ENCODE data around the gene VPS25. TPM values are rescaled to one million over a fixed set of nuclear protein-coding genes. Genes with fewer than 3 reads are reported as not detected.
"Not testable (repeated sequence)": the region's sequence is repeated elsewhere in the genome, so short reads cannot be mapped to it uniquely, and the experiment has no call there.

VPS25 gene
- total and polyA plus RNA-seq, 2 experiments from 2014 or later: 101 to 136 TPM

- DNase-seq (ENCODE audit: low read depth in 1 of 2, low spot score in 1 of 2): no peak
- Histone ChIP-seq H3K36me3 (no peaks in the 10 kb centered on the region), H3K4me3 (no peak overlapping the region), H3K9me3 (ENCODE audit: low read depth) (no peaks in the 10 kb centered on the region), H3K4me1 (ENCODE audit: low read depth) (no peaks in the 10 kb centered on the region), H3K27me3 (no peaks in the 10 kb centered on the region), H3K27ac (no peak overlapping the region)
- TF ChIP-seq, protein P1, sequence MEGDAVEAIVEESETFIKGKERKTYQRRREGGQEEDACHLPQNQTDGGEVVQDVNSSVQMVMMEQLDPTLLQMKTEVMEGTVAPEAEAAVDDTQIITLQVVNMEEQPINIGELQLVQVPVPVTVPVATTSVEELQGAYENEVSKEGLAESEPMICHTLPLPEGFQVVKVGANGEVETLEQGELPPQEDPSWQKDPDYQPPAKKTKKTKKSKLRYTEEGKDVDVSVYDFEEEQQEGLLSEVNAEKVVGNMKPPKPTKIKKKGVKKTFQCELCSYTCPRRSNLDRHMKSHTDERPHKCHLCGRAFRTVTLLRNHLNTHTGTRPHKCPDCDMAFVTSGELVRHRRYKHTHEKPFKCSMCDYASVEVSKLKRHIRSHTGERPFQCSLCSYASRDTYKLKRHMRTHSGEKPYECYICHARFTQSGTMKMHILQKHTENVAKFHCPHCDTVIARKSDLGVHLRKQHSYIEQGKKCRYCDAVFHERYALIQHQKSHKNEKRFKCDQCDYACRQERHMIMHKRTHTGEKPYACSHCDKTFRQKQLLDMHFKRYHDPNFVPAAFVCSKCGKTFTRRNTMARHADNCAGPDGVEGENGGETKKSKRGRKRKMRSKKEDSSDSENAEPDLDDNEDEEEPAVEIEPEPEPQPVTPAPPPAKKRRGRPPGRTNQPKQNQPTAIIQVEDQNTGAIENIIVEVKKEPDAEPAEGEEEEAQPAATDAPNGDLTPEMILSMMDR (IDR thresholded peaks at IDR 0.05; ENCODE audit: low read depth, low read length): no peak
Measured at GRCh38 chr17:42761638-42762037, 11.6 kb upstream of the VPS25 start.

- H3K27me3 ChIP-seq: no peaks in the 10 kb centered on the region
- H3K4me3 ChIP-seq: no peak overlapping the region
- no peaks in the 10 kb centered on the region for H3K36me3 ChIP-seq
- TF ChIP-seq, protein P1 (IDR thresholded peaks at IDR 0.05; ENCODE audit: low read depth, low read length): no peak
- no peak overlapping the region for H3K27ac ChIP-seq
- DNase-seq (ENCODE audit: low read depth in 1 of 2, low spot score in 1 of 2): no peak
- no peaks in the 10 kb centered on the region for H3K9me3 ChIP-seq (ENCODE audit: low read depth)
- H3K4me1 ChIP-seq (ENCODE audit: low read depth): no peaks in the 10 kb centered on the region
Measured at GRCh38 chr17:42766124-42766523, 7.1 kb upstream of the VPS25 start.

DNA sequence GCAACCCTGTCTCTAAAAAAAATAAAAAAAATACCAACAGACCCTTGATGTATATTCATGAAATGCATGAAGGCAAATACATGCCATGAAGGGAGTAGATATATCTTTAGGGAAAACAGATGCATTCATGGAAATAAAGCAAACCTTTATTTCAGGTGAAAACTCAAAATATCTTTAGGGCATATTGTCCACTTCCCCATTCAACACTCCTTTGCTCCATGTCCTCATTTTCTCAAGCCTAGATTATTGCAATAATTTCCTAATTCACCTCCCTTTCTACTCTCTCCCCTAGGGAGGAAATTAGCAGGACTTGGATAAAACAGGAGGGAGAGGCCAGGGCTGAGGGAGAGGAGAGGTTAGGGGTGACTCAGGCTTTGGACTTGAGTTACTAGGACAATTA, 5.7 kb upstream of the VPS25 start:
- H3K27me3 ChIP-seq: no peaks in the 10 kb centered on the region
- H3K27ac ChIP-seq: no peak overlapping the region
- TF ChIP-seq, protein P1 (IDR thresholded peaks at IDR 0.05; ENCODE audit: low read depth, low read length): no peak
- no peak overlapping the region for H3K4me3 ChIP-seq
- no peak for DNase-seq (ENCODE audit: low read depth in 1 of 2, low spot score in 1 of 2)
- no peaks in the 10 kb centered on the region for H3K9me3 ChIP-seq (ENCODE audit: low read depth)
- H3K4me1 ChIP-seq (ENCODE audit: low read depth): no peaks in the 10 kb centered on the region
- no peaks in the 10 kb centered on the region for H3K36me3 ChIP-seq

DNA sequence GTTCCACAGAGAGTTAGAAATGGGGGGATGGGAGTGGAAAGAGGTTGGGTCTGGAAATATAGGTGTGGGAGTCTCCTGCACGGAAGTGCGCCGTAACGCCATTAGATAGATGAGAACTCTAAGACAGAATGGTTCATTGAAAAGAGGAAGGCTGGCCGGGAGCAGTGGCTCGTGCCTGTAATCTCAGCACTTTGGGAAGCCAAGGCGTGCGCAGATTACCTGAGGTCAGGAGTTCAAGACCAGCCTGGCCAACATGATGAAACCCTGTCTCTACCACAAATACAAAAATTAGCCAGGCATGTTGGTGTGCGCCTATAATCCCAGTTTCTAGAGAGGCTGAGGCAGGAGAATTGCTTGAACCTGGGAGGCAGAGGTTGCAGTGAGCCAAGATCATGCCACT, 5.2 kb upstream of the VPS25 start:
- H3K4me1 ChIP-seq (ENCODE audit: low read depth); H3K9me3 ChIP-seq (ENCODE audit: low read depth); H3K27ac ChIP-seq; H3K4me3 ChIP-seq; H3K36me3 ChIP-seq; H3K27me3 ChIP-seq; DNase-seq (ENCODE audit: low read depth in 1 of 2, low spot score in 1 of 2): not testable (repeated sequence)

GRCh38 chr17:42769964-42770363, 3.3 kb upstream of the VPS25 start:
- not testable (repeated sequence) for H3K4me3 ChIP-seq; H3K4me1 ChIP-seq (ENCODE audit: low read depth); H3K9me3 ChIP-seq (ENCODE audit: low read depth); H3K27me3 ChIP-seq; DNase-seq (ENCODE audit: low read depth in 1 of 2, low spot score in 1 of 2); H3K27ac ChIP-seq; H3K36me3 ChIP-seq

DNA sequence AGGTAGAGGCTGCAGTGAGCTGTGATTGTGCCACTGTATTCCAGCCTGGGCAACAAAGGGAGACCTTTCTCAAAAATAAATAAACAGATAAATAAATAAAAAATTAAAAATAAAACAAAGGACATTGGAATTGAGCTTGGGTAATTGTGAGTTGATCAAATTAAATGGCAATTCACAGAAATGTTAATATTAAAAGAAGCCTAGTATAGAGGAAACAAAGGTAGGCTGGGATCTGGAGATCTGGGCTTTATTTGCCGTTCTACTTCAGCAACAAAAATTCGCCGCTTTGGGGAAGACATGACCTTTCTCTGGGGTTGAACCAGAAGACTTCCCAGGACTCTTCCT, 332 bp upstream of the VPS25 start:
- TF ChIP-seq, protein P1 (IDR thresholded peaks at IDR 0.05; ENCODE audit: low read depth, low read length): no peak
- no peak for DNase-seq (ENCODE audit: low read depth in 1 of 2, low spot score in 1 of 2)
- peak overlapping the region; percentile 41 for H3K27ac ChIP-seq

More for the DNA sequence above, 332 bp upstream of the VPS25 start:
- H3K36me3 ChIP-seq: peaks cover 19% of the 10 kb centered on the region
- no peaks in the 10 kb centered on the region for H3K27me3 ChIP-seq
- peaks cover 8% of the 10 kb centered on the region for H3K4me1 ChIP-seq (ENCODE audit: low read depth)
- H3K9me3 ChIP-seq (ENCODE audit: low read depth): no peaks in the 10 kb centered on the region
- peak overlapping the region; percentile 69 for H3K4me3 ChIP-seq
